PC-9 (cell line): ENCODE results near the gene HOXD4. TPM values are rescaled to one million over a fixed set of nuclear protein-coding genes. Genes with fewer than 3 reads are reported as not detected.

Experiments used
- BruUV-seq: library from RNA; stranded (reverse); fragments of 400-500 nt; replicated peaks from 2 replicates; lab custom pipeline; 2021; lab: Mats Ljungman, UMichigan
- CTCF ChIA-PET: fragments of 300-600 bp; sonication (Branson Sonifier 250); formaldehyde crosslinking; loops from one replicate; lab custom pipeline; 2022; ENCODE audit warnings: antibody characterized with exemption; lab: Charles Lee
- POLR2A ChIA-PET: fragments of 300-600 bp; sonication (Branson Sonifier 250); formaldehyde crosslinking; loops from one replicate; lab custom pipeline; 2022; ENCODE audit warnings: antibody characterized with exemption; ENCODE audit not compliant: unreplicated experiment; lab: Charles Lee
- DNase-seq, 2 experiments: peaks; one replicate each; pipeline versions ENCODE4 v3.0.0 to v3.0.0-alpha.2; 2015 to 2022; ENCODE audit warnings: mixed read lengths in 1 of 2
- H2AFZ ChIP-seq: fragments of 200-600 bp; sonication (generic); 2 replicates; pipeline ENCODE4 v1.8.1; 2017; ENCODE audit warnings: antibody characterized with exemption
- H3F3A ChIP-seq: fragments of 200-600 bp; sonication (generic); 2 replicates; pipeline ENCODE4 v1.8.1; 2017; ENCODE audit warnings: antibody characterized with exemption, mild to moderate bottlenecking, low read depth; ENCODE audit not compliant: insufficient read depth
- H3K27ac ChIP-seq: fragments of 200-600 bp; sonication (generic); 2 replicates; pipeline ENCODE4 v1.6.1; 2016; ENCODE audit warnings: mixed run types
- H3K27me3 ChIP-seq: fragments of 200-600 bp; sonication (generic); 2 replicates; pipeline ENCODE4 v1.6.1; 2016; ENCODE audit warnings: low read depth, mixed run types; ENCODE audit not compliant: insufficient read depth
- H3K36me3 ChIP-seq: fragments of 200-600 bp; sonication (generic); 2 replicates; pipeline ENCODE4 v1.6.1; 2016; ENCODE audit warnings: low read depth, mixed run types
- H3K4me1 ChIP-seq: fragments of 200-600 bp; sonication (generic); replicated peaks from 2 replicates; pipeline ENCODE4 v1.6.1; 2016; ENCODE audit warnings: mixed run types; ENCODE audit not compliant: insufficient read depth
- H3K4me2 ChIP-seq: fragments of 200-600 bp; sonication (generic); 2 replicates; pipeline ENCODE4 v1.6.1; 2017; ENCODE audit warnings: mixed run types
- H3K4me3 ChIP-seq: fragments of 200-600 bp; sonication (generic); 2 replicates; pipeline ENCODE4 v1.6.1; 2016; ENCODE audit warnings: mixed run types
- H3K79me2 ChIP-seq: fragments of 200-600 bp; sonication (generic); 2 replicates; pipeline ENCODE4 v1.6.1; 2017; ENCODE audit warnings: low read depth, mixed run types
- H3K9me2 ChIP-seq: fragments of 200-600 bp; sonication (generic); 2 replicates; pipeline ENCODE4 v1.8.1; 2017; ENCODE audit warnings: mild to moderate bottlenecking; ENCODE audit not compliant: insufficient read depth
- H3K9me3 ChIP-seq: fragments of 200-600 bp; sonication (generic); 2 replicates; pipeline ENCODE4 v1.8.1; 2016; ENCODE audit warnings: low read depth; ENCODE audit not compliant: insufficient read depth
- H4K20me1 ChIP-seq: fragments of 200-600 bp; sonication (generic); 2 replicates; pipeline ENCODE4 v1.8.1; 2017; ENCODE audit not compliant: insufficient read depth
- CTCF ChIP-seq: fragments of 200-600 bp; sonication (generic); conservative IDR thresholded peaks from 2 replicates; pipeline ENCODE4 v1.6.1; 2017; ENCODE audit warnings: mixed run types, antibody characterized with exemption, mild to moderate bottlenecking, moderate library complexity
- EZH2 ChIP-seq: fragments of 200-600 bp; sonication (generic); IDR thresholded peaks from 2 replicates; pipeline ENCODE4 v1.8.0; 2017; ENCODE audit warnings: antibody characterized with exemption, low read depth
- intact Hi-C: fragments of 100-400 bp; cut with micrococcal nuclease; formaldehyde crosslinking; loops from one replicate; pipeline ENCODE4 v1.10.0; 2022; ENCODE audit not compliant: unreplicated experiment
- total RNA-seq: library from RNA; stranded (reverse); gene quantifications from 2 replicates; pipeline ENCODE4 v1.2.3, GENCODE V29; 2021

Gene HOXD4
- total RNA-seq, 1 experiment from 2014 or later, result not detected

- DNase-seq, result no peak
- H3K27me3 ChIP-seq, result peaks cover 89% of the 10 kb centered on the region
- no peak for TF ChIP-seq EZH2
- TF ChIP-seq CTCF, result no peak
- H3K4me1 ChIP-seq, result no peaks in the 10 kb centered on the region
- CTCF ChIA-PET, result no interaction called here
- H3K79me2 ChIP-seq, result no peaks in the 10 kb centered on the region
- no peak overlapping the region for H3K27ac ChIP-seq
- no peaks in the 10 kb centered on the region for H3K9me3 ChIP-seq
- no TSS peak for BruUV-seq
- no peaks in the 10 kb centered on the region for H4K20me1 ChIP-seq
- H2AFZ ChIP-seq, result no peak overlapping the region
- no peak overlapping the region for H3K4me2 ChIP-seq
- no peaks in the 10 kb centered on the region for H3K36me3 ChIP-seq
- H3F3A ChIP-seq, result no peaks in the 10 kb centered on the region
- no peaks in the 10 kb centered on the region for H3K9me2 ChIP-seq
- POLR2A ChIA-PET, result no interaction called here
- intact Hi-C loops, result no loop called here
- H3K4me3 ChIP-seq, result no peak overlapping the region
These were observed 1.3 kb upstream of the HOXD4 start for GRCh38 chr2:176149939-176150583.

GRCh38 chr2:176150584-176151441, 537 bp upstream of the HOXD4 start:
- BruUV-seq, result no TSS peak
- no peaks in the 10 kb centered on the region for H3K36me3 ChIP-seq
- no peaks in the 10 kb centered on the region for H3K9me2 ChIP-seq
- H4K20me1 ChIP-seq, result no peaks in the 10 kb centered on the region
- no peaks in the 10 kb centered on the region for H3F3A ChIP-seq
- POLR2A ChIA-PET, result no interaction called here
- H3K4me2 ChIP-seq, result no peak overlapping the region
- no peaks in the 10 kb centered on the region for H3K9me3 ChIP-seq
- intact Hi-C loops, result no loop called here
- no peak overlapping the region for H3K4me3 ChIP-seq
- TF ChIP-seq CTCF (no peak), EZH2 (no peak)
- peaks cover 89% of the 10 kb centered on the region for H3K27me3 ChIP-seq
- CTCF ChIA-PET, result no interaction called here
- H3K4me1 ChIP-seq, result no peaks in the 10 kb centered on the region
- H3K27ac ChIP-seq, result no peak overlapping the region
- H3K79me2 ChIP-seq, result no peaks in the 10 kb centered on the region
- no peak overlapping the region for H2AFZ ChIP-seq
- no peak for DNase-seq

- H4K20me1 ChIP-seq, result no peaks in the 10 kb centered on the region
- DNase-seq, result no peak
- H3K36me3 ChIP-seq, result no peaks in the 10 kb centered on the region
- ChIA-PET CTCF (no interaction called here), POLR2A (no interaction called here)
- H3K27ac ChIP-seq, result no peak overlapping the region
- H2AFZ ChIP-seq, result no peak overlapping the region
- H3K27me3 ChIP-seq, result peaks cover 91% of the 10 kb centered on the region
- H3F3A ChIP-seq, result no peaks in the 10 kb centered on the region
- intact Hi-C loops, result no loop called here
- TF ChIP-seq CTCF, result no peak
- TF ChIP-seq EZH2, result no peak
- no peaks in the 10 kb centered on the region for H3K4me1 ChIP-seq
- no TSS peak for BruUV-seq
- H3K9me2 ChIP-seq, result no peaks in the 10 kb centered on the region
- no peaks in the 10 kb centered on the region for H3K9me3 ChIP-seq
- no peaks in the 10 kb centered on the region for H3K79me2 ChIP-seq
- no peak overlapping the region for H3K4me2 ChIP-seq
- no peak overlapping the region for H3K4me3 ChIP-seq
These were observed 1.2 kb downstream of the HOXD4 start for GRCh38 chr2:176152350-176153181.
